HuH-7 (cell line): ENCODE data around the gene UGP2.

Experiments used
- DNase-seq: peaks from one replicate; pipeline ENCODE4 v3.0.0; 2011; ENCODE audit warnings: low spot score

UGP2 gene

DNA sequence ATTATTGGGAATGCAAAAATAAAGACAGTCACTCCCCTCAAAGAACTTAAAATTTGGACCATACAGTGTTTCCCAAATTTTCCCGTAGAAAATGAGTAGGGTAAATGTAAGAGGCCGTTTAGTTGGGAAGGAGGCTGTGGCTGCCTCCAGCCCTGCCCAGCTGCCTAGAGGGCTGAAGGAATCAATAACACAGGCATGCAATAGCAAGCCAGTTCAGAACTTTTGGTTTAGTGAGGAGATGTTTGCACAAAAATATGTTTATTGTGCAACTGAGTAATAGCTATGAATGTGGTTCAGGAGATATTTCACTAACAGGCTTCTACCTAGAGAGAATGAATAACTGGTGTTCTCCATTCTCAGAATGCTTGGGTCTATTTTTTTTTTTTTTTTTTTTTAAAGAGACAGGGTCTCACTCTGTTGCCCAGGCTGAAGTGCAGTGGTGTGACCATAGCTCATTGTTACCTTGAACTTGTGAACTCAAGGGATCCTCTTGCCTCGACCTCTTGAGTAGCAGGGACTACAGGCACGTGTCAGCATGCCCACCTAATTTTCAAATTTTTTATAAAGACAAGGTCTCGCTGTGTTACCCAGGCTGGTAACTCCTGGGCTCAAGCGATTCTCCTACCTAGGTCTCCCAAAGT lies 23.6 kb downstream of the UGP2 start:
- no peak for DNase-seq

DNA sequence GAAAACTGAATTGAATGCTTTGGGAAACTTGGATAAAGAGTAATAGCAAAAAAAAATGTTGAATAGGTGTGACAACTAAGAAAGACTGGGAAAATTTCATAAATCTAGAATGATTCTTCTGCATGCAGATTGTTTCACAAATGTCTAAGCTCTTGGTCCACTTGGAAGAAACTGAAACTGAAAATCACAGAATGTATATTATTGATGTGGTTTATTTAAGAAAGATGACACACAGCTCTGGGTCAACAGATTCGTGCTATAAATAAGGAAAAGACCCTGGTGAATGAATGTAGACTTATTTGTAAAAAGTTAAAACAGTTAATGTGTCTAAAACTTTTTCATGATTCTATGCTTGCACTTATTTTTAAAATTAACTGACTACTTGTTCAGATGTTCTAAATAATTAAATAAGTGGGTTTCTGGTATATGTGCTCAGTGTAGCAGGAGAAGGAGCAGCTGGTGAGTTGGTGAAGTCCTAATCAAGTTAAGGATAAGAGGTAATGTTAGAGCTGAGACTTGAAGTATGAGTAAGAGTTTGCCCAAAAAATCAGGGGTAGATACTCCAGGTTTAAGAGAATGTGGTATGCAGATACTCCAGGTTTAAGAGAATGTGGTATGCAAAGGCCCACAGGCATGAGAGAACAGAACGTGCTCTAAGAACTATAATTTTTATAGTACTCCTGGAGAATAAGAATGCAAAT lies 24.5 kb downstream of the UGP2 start:
- DNase-seq, result no peak

DNA sequence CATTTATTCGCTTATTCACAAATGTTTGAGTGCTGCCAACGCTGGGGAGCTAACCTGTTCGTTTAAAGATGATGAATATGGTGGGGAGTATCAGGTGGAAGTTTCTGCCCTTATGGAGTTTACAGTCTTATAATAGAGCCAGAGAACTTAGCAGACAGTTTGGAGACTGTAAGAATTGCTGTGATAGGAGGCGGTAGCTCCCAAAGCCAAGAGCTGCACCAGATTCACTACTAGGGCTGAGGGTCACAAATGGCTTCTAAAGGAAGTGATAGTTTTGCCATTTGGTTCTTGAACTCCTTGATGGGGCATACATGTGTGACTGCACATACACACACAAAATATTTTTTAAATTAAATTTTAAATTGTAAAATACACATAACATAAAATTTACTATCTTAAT lies 29.0 kb downstream of the UGP2 start:
- peak; percentile 15 for DNase-seq

DNA sequence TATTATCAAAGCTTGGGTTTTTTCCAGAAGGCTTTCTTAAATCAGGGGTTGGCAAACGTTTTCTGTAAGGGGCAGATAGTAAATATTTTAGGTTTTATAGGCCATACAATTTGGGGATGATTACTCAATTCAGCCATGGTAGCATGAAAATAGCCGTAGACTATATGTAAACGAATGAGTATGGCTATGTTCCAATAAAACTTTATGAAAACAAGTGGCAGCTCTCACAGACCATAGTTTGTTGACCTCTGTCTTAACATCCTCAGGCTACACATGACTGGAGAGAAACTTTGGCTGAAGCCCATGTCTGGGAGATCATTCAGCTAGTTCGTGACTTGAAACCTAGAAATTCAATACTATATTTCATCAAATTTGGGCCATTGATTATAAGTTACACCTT lies 30.2 kb downstream of the UGP2 start:
- DNase-seq, result no peak

DNA sequence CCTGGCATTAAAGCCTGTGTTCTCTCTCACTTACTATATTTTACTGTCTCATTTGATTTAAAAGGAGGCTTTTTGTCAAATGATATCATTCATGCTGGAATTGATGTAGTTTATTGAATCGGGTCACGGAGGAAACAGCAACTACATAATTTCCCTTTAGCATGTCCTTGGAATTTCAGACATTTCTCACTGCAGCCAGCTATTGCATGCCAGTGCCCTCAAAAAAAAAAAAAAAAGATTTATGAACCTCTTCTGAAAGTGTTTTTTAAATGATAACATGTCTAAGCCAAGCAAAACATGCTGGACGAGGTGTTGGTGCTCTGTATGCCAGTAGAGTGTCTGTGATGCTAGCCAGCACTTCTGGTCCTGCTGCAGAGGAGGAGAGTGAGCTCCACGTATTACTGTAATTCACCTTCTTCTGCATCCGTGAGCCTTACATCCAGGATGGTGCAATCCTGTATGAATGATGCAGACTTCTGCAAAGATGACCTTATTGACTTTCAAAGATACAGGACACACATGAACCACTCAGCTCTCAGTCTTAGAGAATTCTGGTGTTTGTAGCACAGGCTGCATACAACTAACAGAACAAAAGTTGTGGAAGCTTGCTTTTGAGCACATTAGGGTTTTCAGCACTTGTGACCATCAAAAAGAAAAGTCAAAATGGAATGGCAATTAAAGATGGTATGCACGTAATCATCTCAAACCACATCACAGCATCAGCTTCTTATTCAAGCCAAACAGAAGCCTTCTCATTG lies 31.1 kb downstream of the UGP2 start:
- DNase-seq, result no peak

- DNase-seq, result no peak
Measured at GRCh38 chr2:63874204-63875130, 32.8 kb downstream of the UGP2 start.

DNA sequence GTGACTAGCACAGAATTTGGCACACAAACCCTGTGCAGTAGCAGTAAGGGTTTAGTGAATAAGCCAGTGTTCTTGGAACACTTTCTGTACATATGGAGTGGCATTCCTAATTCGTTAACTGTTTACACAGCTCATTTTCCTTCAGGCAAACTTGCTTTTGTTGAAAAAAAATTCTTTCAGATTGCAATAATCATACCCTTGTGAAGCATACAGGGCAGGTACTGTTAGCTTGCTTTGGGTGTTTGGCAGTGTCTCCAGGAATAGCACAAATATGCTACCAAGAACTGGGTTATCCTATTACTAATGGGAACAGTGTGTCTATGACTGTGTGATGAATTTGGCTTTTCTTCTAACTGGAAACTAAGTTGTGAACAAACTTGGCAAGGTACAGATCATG lies 33.4 kb downstream of the UGP2 start:
- no peak for DNase-seq

DNA sequence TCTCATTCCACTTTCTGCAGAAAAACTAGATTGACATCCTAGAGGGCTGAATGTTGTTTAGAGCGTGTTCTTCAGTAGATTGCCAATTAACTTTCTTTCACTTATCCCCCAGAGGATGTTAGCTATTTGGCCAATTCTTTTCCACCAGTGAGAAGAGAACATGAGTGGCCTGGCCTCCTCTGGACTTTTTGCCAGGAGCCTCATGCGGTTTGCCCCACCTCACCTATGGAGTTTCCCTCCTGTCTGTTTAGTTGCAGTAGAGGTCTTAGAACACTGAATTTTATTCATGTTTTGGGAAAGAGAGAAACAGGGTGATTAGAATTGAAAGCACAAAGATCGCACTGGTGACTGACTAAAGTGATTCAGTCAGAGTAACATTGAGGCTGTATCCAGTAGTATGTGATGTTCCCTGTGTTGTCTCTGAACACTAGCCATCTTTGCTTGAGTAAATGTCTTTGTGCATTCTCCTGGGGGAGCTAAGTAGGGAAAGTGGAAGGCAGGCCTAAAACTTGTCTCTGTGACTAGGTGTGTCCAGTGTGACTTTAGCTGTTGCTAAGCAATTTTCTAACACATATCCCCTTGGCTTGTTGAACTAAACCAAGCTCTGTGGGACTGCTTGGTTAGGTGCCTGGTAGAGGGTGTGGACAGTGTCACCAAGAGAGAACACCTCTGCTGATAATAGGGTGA lies 34.0 kb downstream of the UGP2 start:
- no peak for DNase-seq

GRCh38 chr2:63876311-63876710 lies 34.6 kb downstream of the UGP2 start:
- DNase-seq, result no peak

- DNase-seq, result no peak
Measured at GRCh38 chr2:63878486-63878885, 36.8 kb downstream of the UGP2 start.

- DNase-seq, result no peak
Measured at GRCh38 chr2:63879876-63880433, 38.3 kb downstream of the UGP2 start.

DNA sequence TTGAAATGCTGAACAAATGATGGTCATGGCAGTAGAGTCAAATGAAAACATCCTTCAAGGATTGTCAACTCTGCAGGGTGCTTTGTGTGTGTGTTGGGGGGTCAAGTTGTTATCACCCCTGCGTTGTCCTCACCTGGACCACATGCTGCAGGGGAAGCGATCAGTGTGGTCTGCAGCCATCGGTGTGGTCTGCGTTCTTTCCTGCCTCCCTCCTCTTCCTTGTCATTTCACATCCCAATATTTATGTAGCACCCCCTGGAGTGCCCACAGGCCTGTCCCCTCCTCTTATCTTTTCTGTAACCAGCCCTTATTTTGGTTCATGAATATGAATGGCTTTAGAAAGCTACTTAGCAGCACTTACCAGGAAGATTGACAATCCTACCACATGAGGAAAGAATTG lies 38.9 kb downstream of the UGP2 start:
- no peak for DNase-seq

- no peak for DNase-seq
Measured at GRCh38 chr2:63881205-63881604, 39.5 kb downstream of the UGP2 start.

DNA sequence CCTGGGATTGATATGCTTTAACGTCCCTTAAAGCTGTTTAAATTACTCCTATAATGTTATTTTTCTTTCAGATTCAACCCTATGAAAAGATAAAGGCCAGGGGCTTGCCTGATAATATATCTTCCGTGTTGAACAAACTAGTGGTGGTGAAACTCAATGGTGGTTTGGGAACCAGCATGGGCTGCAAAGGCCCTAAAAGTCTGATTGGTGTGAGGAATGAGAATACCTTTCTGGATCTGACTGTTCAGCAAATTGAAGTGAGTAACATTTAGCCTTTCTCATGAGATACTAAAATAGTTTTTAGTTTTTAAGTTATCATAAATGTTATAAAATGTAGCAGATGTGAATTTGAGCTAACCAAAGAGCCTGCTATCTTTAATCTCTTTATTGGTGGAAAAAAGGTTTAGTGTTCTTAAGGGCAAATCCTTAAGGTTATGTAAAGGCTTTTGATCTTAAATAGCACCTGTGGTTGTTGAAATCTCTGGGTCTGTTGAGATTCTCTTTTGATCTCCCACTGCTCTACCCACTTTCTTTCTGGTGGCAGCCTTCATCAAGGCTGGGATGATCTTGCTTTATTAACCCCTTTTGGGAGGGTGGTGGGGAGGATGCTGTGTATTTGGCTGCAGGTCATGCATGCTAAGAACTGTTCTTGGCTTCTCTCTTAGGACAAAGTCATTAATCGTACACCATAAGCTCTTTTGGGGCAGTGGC lies 40.9 kb downstream of the UGP2 start:
- DNase-seq, result no peak

GRCh38 chr2:63886445-63886844 lies 44.7 kb downstream of the UGP2 start:
- DNase-seq, result no peak

GRCh38 chr2:63888053-63888452 lies 46.4 kb downstream of the UGP2 start:
- DNase-seq, result no peak

DNA sequence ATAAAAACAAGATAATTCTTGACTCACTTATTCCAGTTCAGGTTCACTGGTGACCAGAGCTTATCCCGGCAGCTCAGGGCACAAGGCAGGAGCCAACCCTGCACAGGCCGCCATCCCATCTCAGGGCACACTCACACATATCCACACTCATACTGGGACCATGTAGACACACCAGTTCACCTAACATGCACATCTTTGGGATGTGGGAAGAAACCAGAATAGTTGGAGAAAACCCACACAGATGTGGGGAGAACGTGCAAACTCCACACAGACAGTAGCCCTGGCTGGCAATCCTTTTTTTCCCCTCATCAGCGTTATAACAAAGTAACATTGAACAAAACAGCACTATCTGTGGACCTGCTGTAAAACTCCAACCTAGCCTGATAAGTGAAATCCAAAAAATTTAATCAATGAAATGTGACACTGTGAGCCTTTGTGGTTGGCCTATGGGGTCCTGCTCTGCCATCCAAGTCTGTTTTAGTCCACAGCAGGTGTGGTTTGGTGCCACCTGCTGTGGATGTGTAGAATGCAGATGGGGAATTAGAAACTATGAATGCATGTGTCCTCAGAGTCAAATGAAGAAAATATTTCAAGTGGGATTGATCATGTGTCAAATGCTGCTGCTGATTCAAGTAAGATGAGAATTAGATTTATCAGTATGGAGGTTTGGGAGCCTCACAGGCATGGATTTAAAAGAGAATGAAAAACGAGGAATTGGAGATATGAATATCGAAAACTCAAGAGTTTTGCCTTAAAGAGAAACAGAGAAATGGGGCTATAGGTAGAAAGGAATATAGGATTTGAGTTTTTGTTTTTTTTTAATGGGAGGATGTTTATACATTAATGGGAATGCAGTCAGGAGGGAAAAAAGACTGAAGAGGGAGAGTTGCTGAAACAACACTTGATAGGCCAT lies 47.0 kb downstream of the UGP2 start:
- DNase-seq, result peak; percentile 54

DNA sequence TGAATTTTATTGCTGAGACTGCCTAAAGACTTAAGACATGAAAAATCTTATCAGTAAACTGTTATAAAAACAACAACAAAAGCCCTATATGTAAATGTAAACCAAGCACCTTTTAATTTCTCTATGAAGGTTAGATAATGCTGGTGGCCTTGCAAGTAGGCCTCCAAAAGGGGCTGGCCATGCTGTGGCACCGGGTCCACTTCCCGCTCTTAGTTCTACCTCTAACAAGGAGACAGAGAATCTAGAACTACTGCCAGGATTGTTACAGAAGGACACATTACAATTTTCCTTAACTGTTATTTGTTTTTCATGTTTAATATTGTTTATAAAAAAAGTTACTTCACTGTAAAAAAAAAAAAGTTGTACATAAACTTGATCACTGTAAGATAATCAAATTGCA lies 49.0 kb downstream of the UGP2 start:
- no peak for DNase-seq

- DNase-seq, result no peak
Measured at GRCh38 chr2:63891488-63892030, 49.9 kb downstream of the UGP2 start.
